PC-9 (cell line): Measurements from ENCODE around the gene A2ML1.
"Not testable (repeated sequence)": the region's sequence is repeated elsewhere in the genome, so short reads cannot be mapped to it uniquely, and the experiment has no call there.

Source experiments
- EZH2 ChIP-seq: fragments of 200-600 bp; sonication (generic); IDR thresholded peaks from 2 replicates; pipeline ENCODE4 v1.8.0; 2017; ENCODE audit warnings: antibody characterized with exemption, low read depth
- TF ChIP-seq, protein P1 (sequence below): fragments of 200-600 bp; sonication (generic); conservative IDR thresholded peaks from 2 replicates; pipeline ENCODE4 v1.6.1; 2017; ENCODE audit warnings: mixed run types, antibody characterized with exemption, mild to moderate bottlenecking, moderate library complexity

DNA sequence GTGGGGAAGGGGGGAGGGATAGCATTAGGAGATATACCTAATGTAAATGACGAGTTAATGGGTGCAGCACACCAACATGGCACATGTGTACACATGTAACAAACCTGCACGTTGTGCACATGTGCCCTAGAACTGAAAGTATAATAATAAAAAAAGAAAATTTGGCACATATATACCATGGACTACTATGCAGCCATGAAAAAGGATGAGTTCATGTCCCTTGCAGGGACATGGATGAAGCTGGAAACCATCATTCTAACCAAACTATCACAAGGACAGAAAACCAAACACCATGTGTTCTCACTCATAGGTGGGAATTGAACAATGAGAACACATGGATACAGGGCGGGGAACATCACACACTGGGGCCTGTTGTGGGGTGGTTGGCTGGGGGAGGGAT lies 21.2 kb upstream of the A2ML1 start:
- not testable (repeated sequence) for TF ChIP-seq EZH2
- TF ChIP-seq, protein P1, sequence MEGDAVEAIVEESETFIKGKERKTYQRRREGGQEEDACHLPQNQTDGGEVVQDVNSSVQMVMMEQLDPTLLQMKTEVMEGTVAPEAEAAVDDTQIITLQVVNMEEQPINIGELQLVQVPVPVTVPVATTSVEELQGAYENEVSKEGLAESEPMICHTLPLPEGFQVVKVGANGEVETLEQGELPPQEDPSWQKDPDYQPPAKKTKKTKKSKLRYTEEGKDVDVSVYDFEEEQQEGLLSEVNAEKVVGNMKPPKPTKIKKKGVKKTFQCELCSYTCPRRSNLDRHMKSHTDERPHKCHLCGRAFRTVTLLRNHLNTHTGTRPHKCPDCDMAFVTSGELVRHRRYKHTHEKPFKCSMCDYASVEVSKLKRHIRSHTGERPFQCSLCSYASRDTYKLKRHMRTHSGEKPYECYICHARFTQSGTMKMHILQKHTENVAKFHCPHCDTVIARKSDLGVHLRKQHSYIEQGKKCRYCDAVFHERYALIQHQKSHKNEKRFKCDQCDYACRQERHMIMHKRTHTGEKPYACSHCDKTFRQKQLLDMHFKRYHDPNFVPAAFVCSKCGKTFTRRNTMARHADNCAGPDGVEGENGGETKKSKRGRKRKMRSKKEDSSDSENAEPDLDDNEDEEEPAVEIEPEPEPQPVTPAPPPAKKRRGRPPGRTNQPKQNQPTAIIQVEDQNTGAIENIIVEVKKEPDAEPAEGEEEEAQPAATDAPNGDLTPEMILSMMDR: not testable (repeated sequence)
